SU-DHL-6 (cell line): Measurements from ENCODE around the gene CACNA1B.

Source experiments
- H2AFZ ChIP-seq: fragments of 200-600 bp; sonication (generic); 2 replicates; pipeline ENCODE4 v1.6.1; 2014; ENCODE audit warnings: low read depth, mild to moderate bottlenecking, moderate library complexity, mixed read lengths, antibody characterized with exemption, low read length; ENCODE audit not compliant: severe bottlenecking
- H3F3A ChIP-seq: fragments of 200-600 bp; shearing (Covaris generic); 2 replicates; pipeline ENCODE4 v1.6.0; 2016; ENCODE audit warnings: antibody characterized with exemption, mild to moderate bottlenecking; ENCODE audit not compliant: insufficient read depth
- H3K27ac ChIP-seq: fragments of 200-600 bp; sonication (generic); 2 replicates; pipeline ENCODE4 v1.5.1; 2016; ENCODE audit warnings: low read depth, mild to moderate bottlenecking, low read length, moderate library complexity, mixed read lengths
- H3K27me3 ChIP-seq: fragments of 200-600 bp; sonication (generic), shearing (Covaris generic); 2 replicates; pipeline ENCODE4 v1.6.0; 2014; ENCODE audit warnings: mild to moderate bottlenecking, low read length
- H3K36me3 ChIP-seq: fragments of 200-600 bp; sonication (generic); 2 replicates; pipeline ENCODE4 v1.6.1; 2014; ENCODE audit warnings: mild to moderate bottlenecking, low read length, mixed read lengths
- H3K4me2 ChIP-seq: fragments of 300-600, 200-600 bp; shearing (Covaris generic), sonication (generic); 2 replicates; pipeline ENCODE4 v1.6.0; 2014; ENCODE audit warnings: low read length, low read depth, mild to moderate bottlenecking; ENCODE audit not compliant: poor library complexity, severe bottlenecking
- H3K4me3 ChIP-seq: fragments of 200-600 bp; sonication (generic); 2 replicates; pipeline ENCODE4 v1.5.1; 2014; ENCODE audit warnings: antibody characterized with exemption, low read length, mild to moderate bottlenecking, mixed read lengths; ENCODE audit not compliant: insufficient read depth, poor library complexity, severe bottlenecking
- H3K79me2 ChIP-seq: fragments of 200-600 bp; sonication (generic); 2 replicates; pipeline ENCODE4 v1.6.1; 2014; ENCODE audit warnings: mild to moderate bottlenecking, low read length, moderate library complexity; ENCODE audit not compliant: insufficient read depth
- H3K9ac ChIP-seq: fragments of 200-600 bp; sonication (generic); 2 replicates; pipeline ENCODE4 v1.7.0; 2014; ENCODE audit warnings: mild to moderate bottlenecking, low read length
- H3K9me2 ChIP-seq: fragments of 200-600 bp; sonication (generic); replicated peaks from 2 replicates; pipeline ENCODE4 v1.6.1; 2014; ENCODE audit warnings: low read length; ENCODE audit not compliant: insufficient read depth
- H3K9me3 ChIP-seq: fragments of 200-600 bp; sonication (generic); 2 replicates; pipeline ENCODE4 v1.6.1; 2014; ENCODE audit warnings: low read length, mixed read lengths; ENCODE audit not compliant: insufficient read depth
- H4K20me1 ChIP-seq: fragments of 200-600 bp; sonication (generic); 2 replicates; pipeline ENCODE4 v1.6.1; 2014; ENCODE audit warnings: low read depth, mild to moderate bottlenecking, antibody characterized with exemption, low read length, moderate library complexity, mixed read lengths
- CTCF ChIP-seq: fragments of 200-600 bp; sonication (generic); IDR thresholded peaks from one replicate; pipeline ENCODE4 v1.5.1; 2017; ENCODE audit warnings: antibody characterized with exemption, mild to moderate bottlenecking, low read length, moderate library complexity; ENCODE audit not compliant: insufficient read depth, poor library complexity, severe bottlenecking
- EZH2phosphoT487 ChIP-seq: fragments of 200-600 bp; sonication (generic), shearing (Covaris generic); conservative IDR thresholded peaks from 2 replicates; pipeline ENCODE4 v1.6.1; 2018; ENCODE audit warnings: mild to moderate bottlenecking, antibody characterized with exemption, low read length, moderate library complexity, mixed read lengths

CACNA1B gene

GRCh38 chr9:137989999-137990715 lies 112.6 kb downstream of the CACNA1B start:
- no peaks in the 10 kb centered on the region for H3K9me2 ChIP-seq
- H3K79me2 ChIP-seq: no peaks in the 10 kb centered on the region
- no peaks in the 10 kb centered on the region for H3F3A ChIP-seq
- H3K4me3 ChIP-seq: no peak overlapping the region
- no peaks in the 10 kb centered on the region for H4K20me1 ChIP-seq
- no peaks in the 10 kb centered on the region for H3K27me3 ChIP-seq
- no peaks in the 10 kb centered on the region for H3K36me3 ChIP-seq
- no peaks in the 10 kb centered on the region for H3K9me3 ChIP-seq
- TF ChIP-seq EZH2phosphoT487 (no peak), CTCF (no peak)
- no peak overlapping the region for H2AFZ ChIP-seq
- no peak overlapping the region for H3K4me2 ChIP-seq
- no peak overlapping the region for H3K9ac ChIP-seq
- H3K27ac ChIP-seq: no peak overlapping the region

GRCh38 chr9:138003485-138004190 lies 126.1 kb downstream of the CACNA1B start:
- Histone ChIP-seq H3K27ac (no peak overlapping the region), H3K9ac (no peak overlapping the region), H3K4me2 (no peak overlapping the region), H3K79me2 (no peaks in the 10 kb centered on the region), H3K9me2 (no peaks in the 10 kb centered on the region), H2AFZ (no peak overlapping the region), H4K20me1 (no peaks in the 10 kb centered on the region), H3K9me3 (no peaks in the 10 kb centered on the region), H3K27me3 (no peaks in the 10 kb centered on the region), H3K36me3 (no peaks in the 10 kb centered on the region), H3F3A (no peaks in the 10 kb centered on the region), H3K4me3 (no peak overlapping the region)
- TF ChIP-seq CTCF (no peak), EZH2phosphoT487 (no peak)

GRCh38 chr9:138006576-138007233 lies 129.1 kb downstream of the CACNA1B start:
- no peak overlapping the region for H3K27ac ChIP-seq
- TF ChIP-seq CTCF: no peak
- no peak for TF ChIP-seq EZH2phosphoT487
- H3K9ac ChIP-seq: no peak overlapping the region
- no peaks in the 10 kb centered on the region for H3K79me2 ChIP-seq
- H2AFZ ChIP-seq: no peak overlapping the region
- no peaks in the 10 kb centered on the region for H4K20me1 ChIP-seq
- no peaks in the 10 kb centered on the region for H3K27me3 ChIP-seq
- H3F3A ChIP-seq: no peaks in the 10 kb centered on the region
- H3K9me3 ChIP-seq: no peaks in the 10 kb centered on the region
- H3K4me3 ChIP-seq: no peak overlapping the region
- no peak overlapping the region for H3K4me2 ChIP-seq
- no peaks in the 10 kb centered on the region for H3K36me3 ChIP-seq
- no peaks in the 10 kb centered on the region for H3K9me2 ChIP-seq
